GM23248 (cell line): ENCODE data around the gene SUDS3.

Experiments used
- EZH2 ChIP-seq: fragments of 200-600 bp; sonication (generic); IDR thresholded peaks from 2 replicates; pipeline ENCODE4 v1.6.1; 2018; ENCODE audit warnings: antibody characterized with exemption, mild to moderate bottlenecking; ENCODE audit not compliant: insufficient read depth, poor library complexity, severe bottlenecking
- EZH2phosphoT487 ChIP-seq: fragments of 200-600 bp; sonication (generic); IDR thresholded peaks from 2 replicates; pipeline ENCODE4 v1.6.1; 2018; ENCODE audit warnings: antibody characterized with exemption, moderate library complexity, mild to moderate bottlenecking, low read depth; ENCODE audit not compliant: insufficient read depth

DNA sequence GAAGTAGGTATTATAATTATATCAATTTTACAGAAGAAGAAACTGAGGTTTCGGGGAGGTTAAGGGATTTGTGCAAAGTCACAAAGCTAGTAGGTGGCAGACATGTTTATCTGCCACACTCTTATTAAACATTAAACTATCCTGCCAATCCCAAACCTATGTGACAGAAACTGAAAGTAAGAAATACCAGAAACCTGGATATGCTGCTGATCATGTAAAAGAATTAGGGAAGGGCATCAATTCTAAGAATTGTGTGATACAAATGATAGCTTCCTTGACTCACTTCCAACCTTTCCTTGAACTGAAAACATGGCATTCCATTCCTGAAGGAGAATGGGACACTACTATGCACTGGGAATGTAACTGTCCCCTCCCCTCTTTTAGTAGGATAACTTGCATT, 20.5 kb upstream of the SUDS3 start:
- TF ChIP-seq EZH2 (no peak), EZH2phosphoT487 (no peak)
